HepG2 (cell line): Measurements from ENCODE around the gene MORN1. TPM values are rescaled to one million over a fixed set of nuclear protein-coding genes. Genes with fewer than 3 reads are reported as not detected.

Source experiments
- ATAC-seq: fragments of 200-7000 bp; cut with Tn5 transposase; 3 replicates; pipeline ENCODE4 v1.9.1; 2020; ENCODE audit warnings: mild to moderate bottlenecking, moderate library complexity
- BruUV-seq: library from RNA; stranded (reverse); fragments of 400-500 nt; replicated peaks from 2 replicates; lab custom pipeline; 2021; lab: Mats Ljungman, UMichigan
- CTCF ChIA-PET: fragments of 300-600 bp; formaldehyde crosslinking; extraction: SDS; loops from one replicate; lab custom pipeline; 2021; ENCODE audit warnings: low total read pairs, inconsistent platforms, low intra/inter-chr PET ratio; lab: Yijun Ruan, JAX
- POLR2A ChIA-PET: fragments of 350-600 bp; sonication (Branson Sonifier 250); formaldehyde crosslinking; loops from one replicate; lab custom pipeline; 2020; ENCODE audit warnings: antibody characterized with exemption, inconsistent platforms; lab: Yijun Ruan, JAX
- DNase-seq: peaks from one replicate; pipeline ENCODE4 v3.0.0-alpha.2; 2015; ENCODE audit warnings: low spot score
- FAIRE-seq: peaks from 3 replicates; lab custom pipeline; 2011; peaks lifted over from hg19 to GRCh38; lab: Jason Lieb, UNC
- H2AFZ ChIP-seq: one replicate; pipeline ENCODE4 v1.6.1; 2011; ENCODE audit warnings: low read length, inconsistent platforms
- H3K27ac ChIP-seq: fragments of 300-600 bp; 3 replicates; pipeline ENCODE4 v1.8.0; 2011; ENCODE audit warnings: mixed run types, mild to moderate bottlenecking, mixed read lengths, low read length, inconsistent platforms; ENCODE audit not compliant: insufficient read depth; ENCODE audit errors: extremely low read length
- H3K27me3 ChIP-seq, 2 experiments: fragments of 200-600 bp in 1 of 2; 2 replicates in 1 of 2; 3 replicates in 1 of 2; pipeline versions ENCODE4 v1.6.0 to v1.8.0; 2011; ENCODE audit warnings: low read length in 2 of 2, mild to moderate bottlenecking in 2 of 2, moderate library complexity in 2 of 2, inconsistent platforms in 1 of 2; ENCODE audit not compliant: insufficient read depth in 2 of 2, control insufficient read depth in 1 of 2
- H3K36me3 ChIP-seq, 2 experiments: fragments of 200-600 bp in 1 of 2; replicated peaks in 1 of 2; 2 replicates in 1 of 2; 3 replicates in 1 of 2; pipeline versions ENCODE4 v1.5.1 to v1.8.0; 2011; ENCODE audit warnings: low read length in 2 of 2, inconsistent platforms in 1 of 2; ENCODE audit not compliant: insufficient read depth in 2 of 2, control insufficient read depth in 1 of 2
- H3K4me1 ChIP-seq: 2 replicates; pipeline ENCODE4 v1.5.1; 2012; ENCODE audit warnings: low read length, inconsistent platforms; ENCODE audit not compliant: insufficient read depth
- H3K4me2 ChIP-seq: 2 replicates; pipeline ENCODE4 v1.6.0; 2011; ENCODE audit warnings: low read depth, low read length, inconsistent platforms
- H3K4me3 ChIP-seq, 3 experiments: fragments of 200-600 bp in 1 of 3; sonication (generic), shearing (Covaris generic) in 1 of 3; replicated peaks in 1 of 3; 2 replicates each; pipeline ENCODE4 v1.5.1; 2011 to 2016; ENCODE audit warnings: low read length in 3 of 3, inconsistent platforms in 2 of 3, low read depth in 2 of 3, mild to moderate bottlenecking in 2 of 3, control low read depth in 1 of 3, mixed read lengths in 1 of 3; ENCODE audit not compliant: insufficient read depth in 1 of 3
- H3K79me2 ChIP-seq: one replicate; pipeline ENCODE4 v1.6.1; 2011; ENCODE audit warnings: low read length, inconsistent platforms; ENCODE audit not compliant: insufficient read depth
- H3K9ac ChIP-seq: 2 replicates; pipeline ENCODE4 v1.6.0; 2011; ENCODE audit warnings: mild to moderate bottlenecking, low read depth, low read length, inconsistent platforms; ENCODE audit not compliant: insufficient read depth
- H3K9me3 ChIP-seq: 2 replicates; pipeline ENCODE4 v1.5.1; 2012; ENCODE audit warnings: mild to moderate bottlenecking, low read length
- H4K20me1 ChIP-seq: 2 replicates; pipeline ENCODE4 v1.6.0; 2011; ENCODE audit warnings: inconsistent platforms, mild to moderate bottlenecking, low read length, moderate library complexity; ENCODE audit not compliant: insufficient read depth
- AGO1 ChIP-seq: fragments of 200-400 bp; formaldehyde crosslinking; IDR thresholded peaks from 2 replicates; pipeline ENCODE4 v1.6.1; 2017; ENCODE audit warnings: mild to moderate bottlenecking, low read depth, low read length, moderate library complexity; ENCODE audit not compliant: poor library complexity, severe bottlenecking
- ELF4 ChIP-seq: sonication (generic); formaldehyde crosslinking; IDR thresholded peaks from 2 replicates; pipeline ENCODE4 v1.5.0; 2020; ENCODE audit warnings: missing genetic modification reagents, mild to moderate bottlenecking, moderate library complexity, borderline replicate concordance
- GLMP ChIP-seq: sonication (generic); formaldehyde crosslinking; IDR thresholded peaks from 2 replicates; pipeline ENCODE4 v1.9.0; 2021; ENCODE audit warnings: missing genetic modification reagents, mild to moderate bottlenecking, borderline replicate concordance
- ZNF496 ChIP-seq: sonication (generic); formaldehyde crosslinking; IDR thresholded peaks from 2 replicates; pipeline ENCODE4 v1.8.1; 2023; ENCODE audit warnings: mild to moderate bottlenecking, moderate library complexity, missing genetic modification reagents; ENCODE audit not compliant: insufficient replicate concordance
- ZNF616 ChIP-seq: sonication (generic); formaldehyde crosslinking; IDR thresholded peaks from 2 replicates; pipeline ENCODE4 v1.5.0; 2020; ENCODE audit warnings: low read depth, mild to moderate bottlenecking, missing genetic modification reagents
- ZNF841 ChIP-seq: sonication (generic); formaldehyde crosslinking; IDR thresholded peaks from 2 replicates; pipeline ENCODE4 v1.8.1; 2023; ENCODE audit warnings: missing genetic modification reagents, borderline replicate concordance
- ZSCAN20 ChIP-seq: sonication (generic); formaldehyde crosslinking; IDR thresholded peaks from 2 replicates; pipeline ENCODE4 v1.4.0; 2020; ENCODE audit warnings: missing genetic modification reagents, mild to moderate bottlenecking, borderline replicate concordance
- WGBS: methylation state at CpG from one replicate; pipeline ENCODE4 v1.1.6; 2017; ENCODE audit warnings: low lambda C conversion rate; 5-methylcytosine and 5-hydroxymethylcytosine counted together
- in situ Hi-C: cut with HindIII; loops from 2 replicates; pipeline ENCODE4 v1.10.0; 2017; ENCODE audit warnings: low pct_unique_long_range_greater_than_20kb; ENCODE audit not compliant: extremely low pct_ligation_motif_present
- intact Hi-C: fragments of 100-400 bp; cut with micrococcal nuclease; formaldehyde crosslinking; loops from one replicate; pipeline ENCODE4 v1.10.0; 2022; ENCODE audit not compliant: unreplicated experiment
- polyA plus RNA-seq, 8 experiments: library from polyadenylated mRNA; depleted of rRNA in 3 of 8; stranded (reverse) in 7 of 8; unstranded in 1 of 8; fragments of >200 nt; fragmentation: Illumina TruSeq in 4 of 8; extraction: Trizol in 4 of 8; gene quantifications; 2 replicates each; pipeline versions ENCODE4 v1.2.1 to v1.2.3, GENCODE V29; 2011 to 2016; ENCODE audit warnings: low read depth in 4 of 8, missing spikeins in 1 of 8, mixed read lengths in 1 of 8; ENCODE audit not compliant: insufficient read depth in 1 of 8
- total RNA-seq, 5 experiments: library from RNA; depleted of rRNA; stranded (reverse); fragments of >200 nt; fragmentation: Illumina TruSeq; extraction: Trizol; gene quantifications; 2 replicates each; pipeline ENCODE4 v1.2.3, GENCODE V29; 2016; ENCODE audit warnings: low read depth in 1 of 5
- TF ChIP-seq, protein P1 (sequence below): sonication (generic); formaldehyde crosslinking; IDR thresholded peaks from 2 replicates; pipeline ENCODE4 v1.5.1; 2020; ENCODE audit warnings: missing genetic modification reagents, mild to moderate bottlenecking, borderline replicate concordance
- TF ChIP-seq, protein P2 (sequence below): sonication (generic); formaldehyde crosslinking; IDR thresholded peaks from 2 replicates; pipeline ENCODE4 v1.4.0; 2020; ENCODE audit warnings: mild to moderate bottlenecking, missing genetic modification reagents

The MORN1 gene
- total and polyA plus RNA-seq, 2 of the 13 experiments (the other 11 are each of a cell fraction or from before 2014, with no cell fraction given): 3.1 to 6.5 TPM

GRCh38 chr1:2314273-2314802 is 77.0 kb downstream of the MORN1 start:
- BruUV-seq: no TSS peak
- peak overlapping the region; percentile 56; the same call in 1 of the 2 replicates for H3K9ac ChIP-seq
- 0% methylated on average over 7 of the region's 54 CpGs for WGBS
- FAIRE-seq (no peak), DNase-seq (peak; percentile 53), ATAC-seq (peak; percentile 6)
- ChIA-PET POLR2A (interaction anchor here (2.1 to 2.6 kb wide), 2 partner anchors 81 to 119 kb away, joined by 8 to 13 read pairs; partner anchors contain the start of gene FAAP20), CTCF (no interaction called here)
- in situ Hi-C loops: loop anchor here (5.0 kb wide), 1 partner anchor 122 kb away; the partner anchor contains the start of gene FAAP20
- H3K79me2 ChIP-seq: no peaks in the 10 kb centered on the region
- no peaks in the 10 kb centered on the region for H3K36me3 ChIP-seq
- H3K4me1 ChIP-seq: peaks cover 80% of the 10 kb centered on the region
- peak overlapping the region; percentile 45 to 75 (median 64); a peak in 5 of 6 replicates for H3K4me3 ChIP-seq
- H3K27ac ChIP-seq: no peak overlapping the region
- no peaks in the 10 kb centered on the region for H4K20me1 ChIP-seq
- H3K4me2 ChIP-seq: peak overlapping the region; percentile 79
- H3K27me3 ChIP-seq: peaks cover 3 to 23% of the 10 kb centered on the region in 2 experiments; a peak in 3 of 5 replicates
- H3K9me3 ChIP-seq: no peaks in the 10 kb centered on the region
- intact Hi-C loops: loop anchor here (5.0 kb wide), 1 partner anchor 68 kb away; no protein-coding TSS in a partner anchor
- H2AFZ ChIP-seq: no peak overlapping the region
- TF ChIP-seq ZSCAN20: no peak
- TF ChIP-seq GLMP (CRISPR knock-in tag): no peak
- no peak for TF ChIP-seq ELF4 (CRISPR knock-in tag)
- no peak for TF ChIP-seq AGO1
- TF ChIP-seq, protein P1, sequence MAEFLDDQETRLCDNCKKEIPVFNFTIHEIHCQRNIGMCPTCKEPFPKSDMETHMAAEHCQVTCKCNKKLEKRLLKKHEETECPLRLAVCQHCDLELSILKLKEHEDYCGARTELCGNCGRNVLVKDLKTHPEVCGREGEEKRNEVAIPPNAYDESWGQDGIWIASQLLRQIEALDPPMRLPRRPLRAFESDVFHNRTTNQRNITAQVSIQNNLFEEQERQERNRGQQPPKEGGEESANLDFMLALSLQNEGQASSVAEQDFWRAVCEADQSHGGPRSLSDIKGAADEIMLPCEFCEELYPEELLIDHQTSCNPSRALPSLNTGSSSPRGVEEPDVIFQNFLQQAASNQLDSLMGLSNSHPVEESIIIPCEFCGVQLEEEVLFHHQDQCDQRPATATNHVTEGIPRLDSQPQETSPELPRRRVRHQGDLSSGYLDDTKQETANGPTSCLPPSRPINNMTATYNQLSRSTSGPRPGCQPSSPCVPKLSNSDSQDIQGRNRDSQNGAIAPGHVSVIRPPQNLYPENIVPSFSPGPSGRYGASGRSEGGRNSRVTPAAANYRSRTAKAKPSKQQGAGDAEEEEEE (CRISPR knock-in tag): no peak
- no peak for TF ChIP-seq ZNF616
- TF ChIP-seq, protein P2, sequence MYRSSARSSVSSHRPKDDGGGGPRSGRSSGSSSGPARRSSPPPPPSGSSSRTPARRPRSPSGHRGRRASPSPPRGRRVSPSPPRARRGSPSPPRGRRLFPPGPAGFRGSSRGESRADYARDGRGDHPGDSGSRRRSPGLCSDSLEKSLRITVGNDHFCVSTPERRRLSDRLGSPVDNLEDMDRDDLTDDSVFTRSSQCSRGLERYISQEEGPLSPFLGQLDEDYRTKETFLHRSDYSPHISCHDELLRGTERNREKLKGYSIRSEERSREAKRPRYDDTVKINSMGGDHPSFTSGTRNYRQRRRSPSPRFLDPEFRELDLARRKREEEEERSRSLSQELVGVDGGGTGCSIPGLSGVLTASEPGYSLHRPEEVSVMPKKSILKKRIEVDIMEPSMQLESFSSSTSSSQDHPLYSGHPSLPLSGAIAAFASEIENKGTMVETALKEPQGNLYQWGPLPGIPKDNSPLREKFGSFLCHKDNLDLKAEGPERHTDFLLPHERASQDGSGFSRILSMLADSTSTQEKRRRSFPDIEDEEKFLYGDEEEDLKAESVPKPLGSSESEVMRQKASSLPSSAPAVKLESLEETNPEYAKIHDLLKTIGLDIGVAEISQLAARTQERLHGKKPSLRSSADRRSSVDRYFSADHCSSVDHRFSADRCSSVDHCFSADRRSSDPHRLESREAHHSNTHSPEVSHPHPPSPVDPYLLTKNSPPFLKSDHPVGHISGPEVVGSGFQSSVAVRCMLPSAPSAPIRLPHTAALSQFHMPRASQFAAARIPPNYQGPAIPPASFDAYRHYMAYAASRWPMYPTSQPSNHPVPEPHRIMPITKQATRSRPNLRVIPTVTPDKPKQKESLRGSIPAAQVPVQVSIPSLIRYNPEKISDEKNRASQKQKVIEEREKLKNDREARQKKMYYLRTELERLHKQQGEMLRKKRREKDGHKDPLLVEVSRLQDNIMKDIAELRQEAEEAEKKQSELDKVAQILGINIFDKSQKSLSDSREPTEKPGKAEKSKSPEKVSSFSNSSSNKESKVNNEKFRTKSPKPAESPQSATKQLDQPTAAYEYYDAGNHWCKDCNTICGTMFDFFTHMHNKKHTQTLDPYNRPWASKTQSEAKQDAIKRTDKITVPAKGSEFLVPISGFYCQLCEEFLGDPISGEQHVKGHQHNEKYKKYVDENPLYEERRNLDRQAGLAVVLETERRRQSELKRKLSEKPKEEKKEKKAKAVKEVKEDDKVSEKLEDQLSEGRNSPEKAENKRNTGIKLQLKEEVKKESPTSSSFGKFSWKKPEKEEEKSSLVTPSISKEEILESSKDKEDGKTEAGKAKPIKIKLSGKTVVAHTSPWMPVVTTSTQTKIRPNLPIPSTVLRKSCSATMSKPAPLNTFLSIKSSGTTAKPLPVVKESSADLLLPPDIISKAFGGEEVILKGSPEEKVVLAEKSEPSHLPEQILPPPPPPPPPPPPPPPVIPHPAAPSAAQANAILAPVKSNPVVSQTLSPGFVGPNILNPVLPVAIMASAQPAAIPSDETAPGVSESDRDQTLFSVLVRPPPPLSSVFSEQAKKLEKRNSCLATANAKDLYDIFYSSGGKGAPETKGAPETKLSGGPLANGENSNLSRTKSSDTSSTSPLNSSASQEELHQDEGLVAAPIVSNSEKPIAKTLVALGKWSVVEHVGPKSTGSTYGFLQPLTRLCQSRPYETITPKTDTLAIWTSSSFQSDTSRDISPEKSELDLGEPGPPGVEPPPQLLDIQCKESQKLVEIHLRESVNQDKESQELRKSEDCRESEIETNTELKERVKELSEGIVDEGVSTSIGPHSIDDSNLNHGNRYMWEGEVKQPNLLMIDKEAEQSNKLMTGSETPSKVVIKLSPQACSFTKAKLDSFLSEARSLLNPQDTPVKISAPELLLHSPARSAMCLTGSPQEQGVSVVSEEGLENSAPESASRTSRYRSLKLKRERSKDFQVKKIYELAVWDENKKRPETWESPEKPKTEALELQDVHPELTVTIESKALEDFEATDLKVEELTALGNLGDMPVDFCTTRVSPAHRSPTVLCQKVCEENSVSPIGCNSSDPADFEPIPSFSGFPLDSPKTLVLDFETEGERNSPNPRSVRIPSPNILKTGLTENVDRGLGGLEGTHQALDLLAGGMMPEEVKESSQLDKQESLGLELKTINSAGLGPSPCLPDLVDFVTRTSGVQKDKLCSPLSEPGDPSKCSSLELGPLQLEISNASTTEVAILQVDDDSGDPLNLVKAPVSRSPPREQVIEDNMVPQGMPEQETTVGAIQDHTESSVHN (CRISPR knock-in tag): no peak
- TF ChIP-seq ZNF496: no peak
- no peak for TF ChIP-seq ZNF841 (CRISPR knock-in tag)
